Duodenal mucosa (tissue), 2 donors: ENCODE results near the gene PTPRJ.
A peak's percentile ranks its signal among the peaks of the same experiment; 100 is the strongest.

ENCODE experiments used
- H3K27ac ChIP-seq: one replicate; pipeline ENCODE4 v1.7.0; 2013; ENCODE audit warnings: low read depth, low read length
- H3K27me3 ChIP-seq, 2 donors: one replicate each; pipeline ENCODE4 v1.7.0; 2013; ENCODE audit warnings: low read length in 2 of 2, control low read depth in 1 of 2; ENCODE audit not compliant: insufficient read depth in 2 of 2, control insufficient read depth in 1 of 2
- H3K36me3 ChIP-seq, 2 donors: one replicate each; pipeline ENCODE4 v1.7.0; 2013; ENCODE audit warnings: low read length in 2 of 2, control low read depth in 1 of 2; ENCODE audit not compliant: insufficient read depth in 2 of 2, control insufficient read depth in 1 of 2
- H3K4me1 ChIP-seq, 2 donors: one replicate each; pipeline ENCODE4 v1.7.0; 2013; ENCODE audit warnings: low read length in 2 of 2, control low read depth in 1 of 2; ENCODE audit not compliant: insufficient read depth in 2 of 2, control insufficient read depth in 1 of 2
- H3K4me3 ChIP-seq, 2 donors: one replicate each; pipeline ENCODE4 v1.7.0; 2013; ENCODE audit warnings: low read length in 2 of 2, low read depth in 1 of 2
- H3K9ac ChIP-seq, 2 donors: one replicate each; pipeline ENCODE4 v1.7.0; 2013; ENCODE audit warnings: low read length in 2 of 2, low read depth in 1 of 2
- H3K9me3 ChIP-seq, 2 donors: one replicate each; pipeline ENCODE4 v1.7.0; 2013; ENCODE audit warnings: low read length in 2 of 2, control low read depth in 1 of 2; ENCODE audit not compliant: control insufficient read depth in 1 of 2

Gene PTPRJ

GRCh38 chr11:48003926-48004325 lies 23.6 kb downstream of the PTPRJ start:
- Histone ChIP-seq H3K9me3 (no peaks in the 10 kb centered on the region), H3K9ac (no peak overlapping the region), H3K27ac (no peak overlapping the region), H3K4me1 (peaks cover 49 to 52% of the 10 kb centered on the region in 2 donors), H3K27me3 (no peaks in the 10 kb centered on the region), H3K36me3 (no peaks in the 10 kb centered on the region), H3K4me3 (no peak overlapping the region)

GRCh38 chr11:48004456-48004855 lies 24.1 kb downstream of the PTPRJ start:
- peaks cover 44 to 46% of the 10 kb centered on the region in 2 donors for H3K4me1 ChIP-seq
- no peak overlapping the region for H3K9ac ChIP-seq

GRCh38 chr11:48005136-48005535 lies 24.8 kb downstream of the PTPRJ start:
- no peak overlapping the region for H3K9ac ChIP-seq
- H3K27ac ChIP-seq = no peak overlapping the region
- no peak overlapping the region for H3K4me3 ChIP-seq

More at GRCh38 chr11:48004456-48004855, 24.1 kb downstream of the PTPRJ start:
- H3K27me3 ChIP-seq = no peaks in the 10 kb centered on the region
- H3K36me3 ChIP-seq = no peaks in the 10 kb centered on the region
- no peak overlapping the region for H3K4me3 ChIP-seq
- no peaks in the 10 kb centered on the region for H3K9me3 ChIP-seq
- no peak overlapping the region for H3K27ac ChIP-seq

GRCh38 chr11:48005831-48006270 lies 25.5 kb downstream of the PTPRJ start:
- no peak overlapping the region for H3K9ac ChIP-seq
- no peak overlapping the region for H3K27ac ChIP-seq
- H3K4me3 ChIP-seq = no peak overlapping the region
- H3K27me3 ChIP-seq = no peaks in the 10 kb centered on the region
- no peaks in the 10 kb centered on the region for H3K9me3 ChIP-seq
- peaks cover 34 to 36% of the 10 kb centered on the region in 2 donors for H3K4me1 ChIP-seq
- no peaks in the 10 kb centered on the region for H3K36me3 ChIP-seq

More at GRCh38 chr11:48005136-48005535, 24.8 kb downstream of the PTPRJ start:
- peaks cover 39 to 42% of the 10 kb centered on the region in 2 donors for H3K4me1 ChIP-seq
- no peaks in the 10 kb centered on the region for H3K27me3 ChIP-seq
- H3K36me3 ChIP-seq = no peaks in the 10 kb centered on the region
- no peaks in the 10 kb centered on the region for H3K9me3 ChIP-seq

- Histone ChIP-seq H3K36me3 (no peaks in the 10 kb centered on the region), H3K9ac (no peak overlapping the region), H3K27me3 (no peaks in the 10 kb centered on the region), H3K4me1 (peaks cover 30 to 31% of the 10 kb centered on the region in 2 donors), H3K27ac (no peak overlapping the region), H3K4me3 (no peak overlapping the region), H3K9me3 (no peaks in the 10 kb centered on the region)
These were observed 26.1 kb downstream of the PTPRJ start for GRCh38 chr11:48006301-48006992.

- no peaks in the 10 kb centered on the region for H3K27me3 ChIP-seq
- H3K36me3 ChIP-seq = no peaks in the 10 kb centered on the region
- no peaks in the 10 kb centered on the region for H3K9me3 ChIP-seq
- no peak overlapping the region for H3K4me3 ChIP-seq
- H3K27ac ChIP-seq = no peak overlapping the region
- H3K9ac ChIP-seq = no peak overlapping the region
- H3K4me1 ChIP-seq = peaks cover 26 to 30% of the 10 kb centered on the region in 2 donors
These were observed 27.3 kb downstream of the PTPRJ start for GRCh38 chr11:48007677-48008076.

GRCh38 chr11:48008951-48009270 lies 28.6 kb downstream of the PTPRJ start:
- no peak overlapping the region for H3K9ac ChIP-seq
- H3K4me1 ChIP-seq = peaks cover 32 to 38% of the 10 kb centered on the region in 2 donors
- H3K27ac ChIP-seq = no peak overlapping the region

GRCh38 chr11:48011102-48011797 lies 30.9 kb downstream of the PTPRJ start:
- Histone ChIP-seq H3K9ac (no peak overlapping the region), H3K27me3 (no peaks in the 10 kb centered on the region), H3K27ac (no peak overlapping the region), H3K4me1 (peaks cover 14 to 17% of the 10 kb centered on the region in 2 donors), H3K9me3 (no peaks in the 10 kb centered on the region), H3K36me3 (no peaks in the 10 kb centered on the region), H3K4me3 (no peak overlapping the region)

More at GRCh38 chr11:48008951-48009270, 28.6 kb downstream of the PTPRJ start:
- Histone ChIP-seq H3K27me3 (no peaks in the 10 kb centered on the region), H3K4me3 (no peak overlapping the region), H3K36me3 (no peaks in the 10 kb centered on the region), H3K9me3 (no peaks in the 10 kb centered on the region)

- H3K9ac ChIP-seq = no peak overlapping the region
- peak overlapping the region; percentile 39 for H3K27ac ChIP-seq
These were observed 31.5 kb downstream of the PTPRJ start for GRCh38 chr11:48011798-48012391.

GRCh38 chr11:48013269-48013901 lies 33.0 kb downstream of the PTPRJ start:
- Histone ChIP-seq H3K9ac (no peak overlapping the region), H3K9me3 (no peaks in the 10 kb centered on the region), H3K4me3 (no peak overlapping the region), H3K27ac (no peak overlapping the region), H3K36me3 (no peaks in the 10 kb centered on the region), H3K4me1 (peaks cover 17 to 23% of the 10 kb centered on the region in 2 donors), H3K27me3 (no peaks in the 10 kb centered on the region)

More at GRCh38 chr11:48011798-48012391, 31.5 kb downstream of the PTPRJ start:
- Histone ChIP-seq H3K4me1 (peaks cover 10 to 11% of the 10 kb centered on the region in 2 donors), H3K4me3 (no peak overlapping the region), H3K27me3 (no peaks in the 10 kb centered on the region), H3K9me3 (no peaks in the 10 kb centered on the region), H3K36me3 (no peaks in the 10 kb centered on the region)
